Activated naive CD4-positive, alpha-beta T cell treated with anti-CD3 and anti-CD28 coated beads for 36 hours (primary cell): ENCODE measurements around the gene PEMT. TPM values are rescaled to one million over a fixed set of nuclear protein-coding genes. Genes with fewer than 3 reads are reported as not detected.

ENCODE experiments used
- CTCF ChIA-PET: fragments of 350-600 bp; sonication (Branson Sonifier 250); formaldehyde crosslinking; loops from one replicate; lab custom pipeline; 2021; ENCODE audit warnings: antibody characterized with exemption; lab: Charles Lee
- DNase-seq: peaks from one replicate; pipeline ENCODE4 v3.0.0-alpha.2; 2020
- H3K27ac Mint-ChIP-seq: one replicate; pipeline ENCODE4 v1.8.0; 2021; ENCODE audit warnings: mild to moderate bottlenecking, mixed read lengths
- H3K27me3 Mint-ChIP-seq: one replicate; pipeline ENCODE4 v1.8.0; 2021; ENCODE audit warnings: low read depth, mixed read lengths
- H3K36me3 Mint-ChIP-seq: one replicate; pipeline ENCODE4 v1.8.0; 2021; ENCODE audit warnings: low read depth, mixed read lengths
- H3K4me1 Mint-ChIP-seq: one replicate; pipeline ENCODE4 v1.8.0; 2021; ENCODE audit warnings: low read depth, mixed read lengths
- H3K4me3 Mint-ChIP-seq: one replicate; pipeline ENCODE4 v1.8.0; 2021; ENCODE audit warnings: mild to moderate bottlenecking, moderate library complexity, mixed read lengths
- H3K9me3 Mint-ChIP-seq: one replicate; pipeline ENCODE4 v1.8.0; 2021; ENCODE audit warnings: mixed read lengths
- intact Hi-C: fragments of 100-400 bp; cut with micrococcal nuclease; formaldehyde crosslinking; loops from one replicate; pipeline ENCODE4 v1.15.1; 2023
- total RNA-seq, 2 experiments: library from RNA; stranded (reverse); gene quantifications; one replicate each; pipeline ENCODE4 v1.2.3, GENCODE V29; 2021

Gene PEMT
- total RNA-seq, 2 experiments from 2014 or later, result 33.7 to 35.6 TPM

- no peaks in the 10 kb centered on the region for H3K36me3 Mint-ChIP-seq
- intact Hi-C loops, result no loop called here
- no peaks in the 10 kb centered on the region for H3K9me3 Mint-ChIP-seq
- no peak overlapping the region for H3K27ac Mint-ChIP-seq
- no peak overlapping the region for H3K4me3 Mint-ChIP-seq
- H3K27me3 Mint-ChIP-seq, result no peaks in the 10 kb centered on the region
- DNase-seq, result no peak
- CTCF ChIA-PET, result no interaction called here
- no peaks in the 10 kb centered on the region for H3K4me1 Mint-ChIP-seq
Measured at GRCh38 chr17:17503566-17504130, 87.9 kb downstream of the PEMT start.

DNA sequence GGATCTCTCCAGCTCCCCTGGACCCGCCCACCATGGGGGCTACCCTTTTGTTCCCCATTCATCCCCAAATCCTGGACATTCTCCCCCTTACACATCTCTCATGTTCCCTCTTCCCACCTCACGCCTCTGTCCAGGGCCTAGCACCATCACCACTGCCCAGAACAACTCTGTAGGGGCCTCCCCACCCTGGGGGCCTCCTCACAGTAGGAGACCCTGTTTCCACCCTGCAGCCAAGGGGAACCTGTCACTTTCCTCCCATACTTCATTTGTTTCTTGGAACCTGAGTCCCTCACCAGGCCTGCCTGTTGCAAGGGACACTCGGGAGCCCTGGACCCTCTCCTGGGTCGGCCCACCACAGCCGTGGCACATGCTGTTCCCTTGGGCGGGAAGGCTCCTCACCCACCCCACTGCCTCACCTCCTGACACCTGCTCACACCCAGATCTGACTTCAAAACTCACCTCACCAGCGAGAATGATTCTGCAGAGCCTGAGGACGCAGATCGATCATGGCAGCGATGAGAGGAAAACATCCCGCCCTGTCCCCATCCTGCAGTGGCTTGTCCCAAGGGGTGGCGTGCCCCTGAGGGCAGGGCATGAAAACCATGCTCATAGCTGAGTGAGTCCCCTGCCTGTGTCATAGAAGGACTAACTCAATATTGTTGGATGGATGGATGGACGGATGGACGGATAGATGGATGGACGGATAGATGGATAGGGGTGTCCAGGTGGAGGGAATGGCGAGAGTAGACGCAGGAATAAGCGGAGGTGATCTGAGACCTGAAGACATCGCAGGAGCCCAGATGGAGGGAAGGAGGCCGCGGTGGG lies 88.6 kb downstream of the PEMT start:
- no peak overlapping the region for H3K4me3 Mint-ChIP-seq
- no peaks in the 10 kb centered on the region for H3K4me1 Mint-ChIP-seq
- H3K27me3 Mint-ChIP-seq, result no peaks in the 10 kb centered on the region
- no peak for DNase-seq
- H3K27ac Mint-ChIP-seq, result no peak overlapping the region
- H3K9me3 Mint-ChIP-seq, result no peaks in the 10 kb centered on the region
- CTCF ChIA-PET, result no interaction called here
- H3K36me3 Mint-ChIP-seq, result no peaks in the 10 kb centered on the region
- intact Hi-C loops, result no loop called here

GRCh38 chr17:17500999-17501605 lies 90.4 kb downstream of the PEMT start:
- Mint-ChIP-seq H3K9me3 (no peaks in the 10 kb centered on the region), H3K27me3 (no peaks in the 10 kb centered on the region), H3K36me3 (no peaks in the 10 kb centered on the region), H3K4me1 (peaks cover 2% of the 10 kb centered on the region), H3K4me3 (no peak overlapping the region), H3K27ac (no peak overlapping the region)
- peak; percentile 60 for DNase-seq
- intact Hi-C loops, result loop anchor here (1.0 kb wide), 2 partner anchors 140 to 146 kb away; no protein-coding TSS in a partner anchor
- CTCF ChIA-PET, result interaction anchor here (0.6 to 5.6 kb wide), 5 partner anchors 33 to 216 kb away, joined by 3 to 59 read pairs (median 3); no protein-coding TSS in a partner anchor

- H3K27me3 Mint-ChIP-seq, result peaks cover 11% of the 10 kb centered on the region
- H3K4me3 Mint-ChIP-seq, result no peak overlapping the region
- H3K36me3 Mint-ChIP-seq, result no peaks in the 10 kb centered on the region
- H3K4me1 Mint-ChIP-seq, result peaks cover 12% of the 10 kb centered on the region
- H3K9me3 Mint-ChIP-seq, result no peaks in the 10 kb centered on the region
- intact Hi-C loops, result no loop called here
- CTCF ChIA-PET, result interaction anchor here (0.5 to 5.6 kb wide), 3 partner anchors 27 to 144 kb away, joined by 3 to 59 read pairs (median 5); no protein-coding TSS in a partner anchor
- DNase-seq, result no peak
- no peak overlapping the region for H3K27ac Mint-ChIP-seq
Measured at GRCh38 chr17:17499402-17500145, 91.9 kb downstream of the PEMT start.

DNA sequence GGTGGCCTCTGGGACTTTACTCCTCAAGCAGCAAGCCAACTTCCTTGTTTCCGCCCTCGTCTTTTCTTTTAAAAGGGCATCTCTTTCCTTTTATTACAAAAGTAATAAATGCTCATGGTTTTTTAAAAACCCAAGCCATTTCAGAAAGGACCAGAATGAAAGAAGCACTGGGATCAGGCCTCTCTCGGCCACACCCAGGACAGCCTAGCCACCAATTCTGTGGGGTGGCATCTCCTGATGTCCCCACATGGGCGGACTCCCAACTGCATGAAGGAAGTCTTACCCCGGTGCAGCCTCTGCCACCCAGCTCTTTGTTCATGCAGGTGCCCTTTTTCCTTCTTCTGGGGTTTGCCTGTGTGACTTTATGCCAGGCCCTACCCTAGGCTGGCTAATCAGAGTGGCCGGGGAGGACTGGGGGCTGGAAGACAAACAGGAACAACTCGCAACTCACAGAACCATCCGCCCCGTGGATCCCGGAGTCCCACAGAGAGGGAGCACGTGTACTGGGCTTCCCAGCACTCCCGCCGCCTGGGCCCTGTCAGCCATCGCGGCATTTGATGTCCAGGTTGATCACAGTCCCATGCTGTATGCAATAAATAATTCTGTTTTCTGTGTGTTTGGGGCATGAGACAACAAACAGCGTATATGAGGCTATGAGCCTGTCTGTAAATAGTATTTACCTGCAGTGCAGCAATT lies 92.8 kb downstream of the PEMT start:
- Mint-ChIP-seq H3K9me3 (no peaks in the 10 kb centered on the region), H3K27me3 (peaks cover 12% of the 10 kb centered on the region), H3K4me3 (no peak overlapping the region), H3K4me1 (peaks cover 12% of the 10 kb centered on the region), H3K27ac (no peak overlapping the region), H3K36me3 (no peaks in the 10 kb centered on the region)
- intact Hi-C loops, result no loop called here
- CTCF ChIA-PET, result interaction anchor here (1.2 to 5.6 kb wide), 2 partner anchors 143 to 144 kb away, joined by 3 to 59 read pairs; no protein-coding TSS in a partner anchor
- no peak for DNase-seq

GRCh38 chr17:17497845-17498520 lies 93.5 kb downstream of the PEMT start:
- CTCF ChIA-PET, result interaction anchor here (1.2 to 5.6 kb wide), 8 partner anchors 9 to 144 kb away, joined by 4 to 59 read pairs (median 8); no protein-coding TSS in a partner anchor
- no peak overlapping the region for H3K27ac Mint-ChIP-seq
- H3K36me3 Mint-ChIP-seq, result no peaks in the 10 kb centered on the region
- intact Hi-C loops, result loop anchor here (1.0 to 2.0 kb wide), 4 partner anchors 21 to 144 kb away; partner anchors contain the start of genes MED9 and PEMT
- no peak for DNase-seq
- H3K27me3 Mint-ChIP-seq, result peaks cover 12% of the 10 kb centered on the region
- H3K4me3 Mint-ChIP-seq, result no peak overlapping the region
- H3K4me1 Mint-ChIP-seq, result peaks cover 12% of the 10 kb centered on the region
- no peaks in the 10 kb centered on the region for H3K9me3 Mint-ChIP-seq

DNA sequence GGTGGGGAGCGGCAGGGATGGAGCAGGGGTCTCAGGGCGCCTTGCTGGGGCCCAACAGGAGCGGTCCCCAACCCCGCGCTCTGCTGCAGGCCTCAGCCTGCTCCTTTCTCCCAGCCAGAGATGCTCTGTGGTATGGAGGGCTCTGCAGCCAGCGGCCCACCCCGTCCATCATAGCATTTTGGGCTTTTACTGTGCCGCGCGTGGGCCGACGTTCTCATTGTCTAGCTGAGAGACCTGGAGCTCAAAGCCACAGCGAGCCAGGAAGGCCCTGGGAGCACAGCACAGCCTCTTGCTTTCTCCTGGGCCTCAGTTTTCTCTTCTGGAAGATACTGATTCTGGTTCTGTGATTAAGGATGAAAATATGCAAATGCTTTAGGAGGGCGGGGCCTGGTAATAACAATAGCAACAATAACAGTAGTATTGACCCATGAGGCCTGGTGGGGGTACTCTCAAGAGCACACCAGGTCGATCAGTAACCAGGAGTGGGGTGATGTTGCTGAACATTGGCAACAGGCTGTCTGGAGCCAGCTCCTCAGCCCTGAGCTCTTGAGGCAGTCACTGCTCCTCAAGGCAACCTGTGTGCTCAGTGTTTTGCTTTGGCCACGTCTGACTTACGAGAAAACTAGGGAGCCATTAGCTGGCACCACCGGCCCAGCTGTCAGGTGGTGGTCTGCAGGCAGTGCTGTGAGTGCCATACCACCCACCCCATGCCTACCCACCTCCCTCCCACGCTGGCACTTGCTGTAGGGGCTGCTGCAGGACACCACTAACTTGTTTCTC lies 94.3 kb downstream of the PEMT start:
- H3K36me3 Mint-ChIP-seq, result peaks cover 3% of the 10 kb centered on the region
- H3K4me3 Mint-ChIP-seq, result peak overlapping the region; percentile 21
- no peaks in the 10 kb centered on the region for H3K9me3 Mint-ChIP-seq
- H3K27me3 Mint-ChIP-seq, result peaks cover 12% of the 10 kb centered on the region
- CTCF ChIA-PET, result interaction anchor here (0.6 to 5.6 kb wide), 24 partner anchors 8 to 422 kb away, joined by 3 to 59 read pairs (median 4); partner anchors contain the start of gene PEMT
- intact Hi-C loops, result loop anchor here (1.0 to 2.0 kb wide), 4 partner anchors 20 to 145 kb away; partner anchors contain the start of genes MED9 and PEMT
- peaks cover 12% of the 10 kb centered on the region for H3K4me1 Mint-ChIP-seq
- DNase-seq, result no peak
- H3K27ac Mint-ChIP-seq, result no peak overlapping the region

DNA sequence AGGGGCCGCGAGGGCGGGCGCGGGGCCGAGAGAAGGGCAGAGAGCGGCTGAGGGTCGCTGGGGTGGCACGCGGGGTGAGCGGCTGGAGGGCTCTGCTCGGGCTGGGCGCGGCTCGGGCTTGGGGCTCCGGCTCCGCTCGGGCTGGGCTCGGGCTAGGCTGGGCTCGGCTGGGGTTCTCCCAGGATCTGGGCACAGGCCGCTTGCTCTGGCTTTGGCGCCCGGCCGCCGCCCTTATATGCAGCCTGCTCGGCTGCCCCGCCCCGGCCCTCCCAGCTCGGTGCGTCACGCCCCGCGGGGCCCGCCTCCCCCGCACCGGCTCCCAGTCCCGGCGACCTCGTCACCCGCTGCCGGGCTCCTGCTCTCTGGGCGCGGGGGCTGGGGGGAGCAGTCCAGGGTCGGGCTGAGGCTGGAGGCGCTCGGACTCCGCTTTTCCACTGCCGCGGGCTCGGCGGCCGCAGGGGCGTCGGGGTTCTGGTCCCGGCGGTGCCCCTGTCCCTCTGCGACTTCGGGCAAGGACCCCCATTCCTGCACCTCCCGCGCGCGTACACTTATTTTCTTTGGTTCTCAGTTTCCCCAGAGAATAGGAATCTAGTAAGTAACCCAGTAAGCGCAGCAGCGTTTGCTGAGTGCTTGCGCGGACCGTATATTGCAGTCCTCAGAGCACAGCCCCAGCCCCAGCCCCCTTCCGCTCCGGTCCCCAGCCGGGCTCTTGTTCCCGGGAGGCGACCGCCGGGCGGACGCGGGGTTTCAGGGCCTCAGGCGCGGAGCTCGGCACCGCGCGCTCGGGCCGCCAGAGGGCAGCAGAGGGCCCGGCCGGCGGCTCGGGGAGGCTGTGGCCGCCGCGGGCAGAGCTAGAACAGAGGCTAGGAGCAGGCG lies 95.1 kb downstream of the PEMT start, which contains the start of gene RASD1:
Gene RASD1, minus strand, starts transcription at position 207 of the 876 bp plus-strand sequence. CDS start 214 bp downstream, outside the sequence.
- DNase-seq, result peak; percentile 81
- Mint-ChIP-seq H3K4me1 (peaks cover 12% of the 10 kb centered on the region), H3K36me3 (peaks cover 6% of the 10 kb centered on the region), H3K27me3 (peaks cover 12% of the 10 kb centered on the region), H3K9me3 (no peaks in the 10 kb centered on the region), H3K4me3 (peak within 1 kb of the TSS; percentile 64), H3K27ac (no peak within 1 kb of the TSS)
- CTCF ChIA-PET, result interaction anchor here (0.6 to 5.6 kb wide), 29 partner anchors 9 to 423 kb away, joined by 3 to 59 read pairs (median 4); partner anchors contain the start of gene PEMT
- intact Hi-C loops, result loop anchor here (1.0 to 2.0 kb wide), 6 partner anchors 12 to 146 kb away; partner anchors contain the start of genes MED9 and PEMT

DNA sequence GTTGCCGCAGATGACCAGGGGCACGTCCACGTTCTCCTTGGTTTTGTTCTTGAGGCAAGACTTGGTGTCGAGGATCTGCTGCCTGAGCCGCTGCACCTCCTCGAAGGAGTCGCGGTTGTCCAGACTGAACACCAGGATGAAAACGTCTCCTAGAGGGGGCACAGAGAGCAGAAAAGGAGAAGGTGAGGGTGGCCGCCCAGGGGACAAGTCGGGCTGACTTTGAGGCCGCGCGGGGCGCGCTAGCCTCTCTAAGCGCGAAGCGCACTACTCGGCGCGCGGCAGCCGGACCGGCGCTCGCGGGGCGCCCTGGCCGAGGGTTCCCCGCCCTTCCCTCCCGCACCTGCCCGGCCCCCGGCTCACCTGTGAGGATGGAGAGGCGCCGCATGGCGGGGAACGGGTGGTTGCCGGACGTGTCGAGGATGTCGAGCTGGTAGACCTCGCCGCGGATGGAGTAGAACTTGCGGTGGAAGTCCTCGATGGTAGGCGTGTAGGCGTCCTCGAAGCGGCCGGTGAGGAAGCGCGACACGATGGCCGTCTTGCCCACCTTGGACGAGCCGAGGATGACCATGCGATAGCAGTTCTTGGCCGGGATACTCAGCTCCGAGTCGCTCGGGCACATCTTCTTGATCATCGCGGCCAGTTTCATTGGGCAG lies 95.8 kb downstream of the PEMT start:
- Mint-ChIP-seq H3K27ac (no peak overlapping the region), H3K4me3 (peak overlapping the region; percentile 64)
- intact Hi-C loops, result loop anchor here (1.0 to 2.0 kb wide), 5 partner anchors 11 to 139 kb away; partner anchors contain the start of genes MED9 and PEMT

More for the DNA sequence above, 95.8 kb downstream of the PEMT start:
- peaks cover 12% of the 10 kb centered on the region for H3K27me3 Mint-ChIP-seq
- H3K4me1 Mint-ChIP-seq, result peaks cover 12% of the 10 kb centered on the region
- H3K36me3 Mint-ChIP-seq, result peaks cover 8% of the 10 kb centered on the region
- CTCF ChIA-PET, result interaction anchor here (0.7 to 5.6 kb wide), 12 partner anchors 9 to 423 kb away, joined by 3 to 59 read pairs (median 6); partner anchors contain the start of gene PEMT
- H3K9me3 Mint-ChIP-seq, result no peaks in the 10 kb centered on the region
- peak; percentile 34 for DNase-seq
